ENCODE measurements around the gene PEF1. TPM values are rescaled to one million over a fixed set of nuclear protein-coding genes. Genes with fewer than 3 reads are reported as not detected.

The PEF1 gene, protein sequence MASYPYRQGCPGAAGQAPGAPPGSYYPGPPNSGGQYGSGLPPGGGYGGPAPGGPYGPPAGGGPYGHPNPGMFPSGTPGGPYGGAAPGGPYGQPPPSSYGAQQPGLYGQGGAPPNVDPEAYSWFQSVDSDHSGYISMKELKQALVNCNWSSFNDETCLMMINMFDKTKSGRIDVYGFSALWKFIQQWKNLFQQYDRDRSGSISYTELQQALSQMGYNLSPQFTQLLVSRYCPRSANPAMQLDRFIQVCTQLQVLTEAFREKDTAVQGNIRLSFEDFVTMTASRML
- 26.0 and 38.3 TPM in 2 replicates for polyA plus RNA-seq

DNA sequence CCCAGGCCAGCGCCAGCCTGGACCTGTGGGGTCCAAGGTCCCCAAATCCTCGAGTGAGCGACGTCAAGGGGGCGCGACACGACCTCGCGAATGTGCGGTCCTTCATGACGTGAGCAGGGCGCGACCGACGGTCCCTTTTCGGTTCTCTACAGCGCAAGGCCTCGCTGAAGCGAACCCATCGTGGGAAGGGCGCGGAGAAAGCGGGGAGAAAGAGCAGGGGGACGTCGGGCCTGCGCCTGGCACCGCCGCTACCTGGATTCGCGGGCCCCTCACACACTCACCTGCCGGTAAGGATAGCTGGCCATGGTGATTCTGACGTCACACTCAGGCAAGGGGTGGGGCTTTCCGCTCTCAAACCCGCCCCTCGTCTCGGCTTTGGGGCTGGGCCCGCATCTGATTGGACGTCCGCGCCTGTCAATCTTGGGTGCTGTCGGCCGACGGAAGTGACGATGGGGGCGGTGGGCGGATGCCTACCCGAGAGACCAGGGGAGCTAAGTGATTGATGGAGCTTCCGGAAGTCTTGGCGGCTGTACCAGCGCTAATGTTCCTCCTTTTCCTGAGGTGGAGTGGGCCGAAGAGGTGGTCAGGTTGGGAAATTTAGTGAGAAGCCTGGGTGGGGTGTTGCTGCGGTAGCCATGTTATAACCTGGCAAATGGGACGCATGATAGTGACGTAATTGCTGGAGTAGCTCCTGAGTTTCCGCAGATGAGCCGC is at the start of gene PEF1:
TSS of gene PEF1 (minus strand) at position 317 of the 714 bp plus-strand sequence. CDS start at position 305, 12 bp downstream.

DNA sequence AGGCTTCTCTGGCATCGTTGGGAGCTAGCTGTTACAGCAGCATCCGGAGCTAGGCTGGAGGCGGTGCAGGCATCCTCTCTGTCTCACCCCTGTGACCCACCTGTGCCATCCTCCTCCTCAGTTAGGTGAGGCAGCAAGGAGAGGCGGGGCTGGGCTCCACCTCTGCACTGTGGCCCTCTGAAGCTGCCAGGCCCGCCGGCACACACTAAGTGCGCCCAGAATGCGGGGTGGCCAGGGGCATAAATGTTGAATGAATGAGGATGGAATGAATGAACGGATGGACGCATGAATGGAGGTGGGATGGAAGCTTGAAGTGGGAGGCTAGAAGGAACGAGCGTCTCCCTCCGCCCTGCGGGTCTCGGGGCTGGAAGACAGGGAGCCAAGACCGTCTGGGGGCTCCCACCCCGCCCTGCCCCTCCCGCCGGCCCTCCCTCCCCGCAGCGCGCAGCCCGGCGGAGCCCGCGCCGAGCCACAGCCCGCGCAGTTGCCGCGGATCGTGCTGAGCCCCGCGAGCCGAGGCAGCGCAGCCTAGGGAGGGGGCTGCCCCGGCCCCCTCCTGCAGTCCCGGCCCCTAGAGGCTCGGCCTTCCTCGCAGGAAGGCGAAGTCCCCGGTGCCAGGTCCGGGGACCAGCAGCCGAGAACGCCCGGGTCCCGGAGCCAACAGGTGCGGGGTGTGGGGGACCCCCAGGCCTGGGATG is 27.3 kb downstream of the PEF1 start, which contains the start of gene HCRTR1:
TSS of gene HCRTR1 (plus strand) at position 472 of the 698 bp plus-strand sequence. CDS start 1,504 bp downstream, outside the sequence.

Other genes starting within 250 kb of the PEF1 start
- 0.24 and 1.2 TPM in 2 replicates for gene SERINC2, start 231.7 kb downstream of the PEF1 start, polyA plus RNA-seq
- gene TINAGL1, start 68.4 kb downstream of the PEF1 start, polyA plus RNA-seq = not detected in 2 replicates
- not detected in 2 replicates for gene HCRTR1, start 27.2 kb downstream of the PEF1 start, polyA plus RNA-seq
- 0.13 and 1.6 TPM in 2 replicates for gene COL16A1, start 59.1 kb upstream of the PEF1 start, polyA plus RNA-seq
- gene ADGRB2, start 119.5 kb upstream of the PEF1 start, polyA plus RNA-seq = 0.15 and 6.8 TPM in 2 replicates
- not detected in 2 replicates for gene SPOCD1, start 171.1 kb upstream of the PEF1 start, polyA plus RNA-seq